Natural killer cell treated with Interleukin-12 subunit alpha and Interleukin-12 subunit beta and Interleukin-15 and Interleukin-18, amount 100 ng/mL, for 72 hours (primary cell): Measurements from ENCODE around the gene PFDN5. TPM values are rescaled to one million over a fixed set of nuclear protein-coding genes. Genes with fewer than 3 reads are reported as not detected.

Source experiments
- ATAC-seq, 2 donors: fragments of 150-1000 bp; cut with Tn5 transposase in 1 of 2; sonication (Bioruptor Pico), chemical (Tn5 transposase) in 1 of 2; 2 replicates each; pipeline ENCODE4 v1.10.0; 2021
- DNase-seq: peaks from one replicate; pipeline ENCODE4 v3.0.0; 2022; ENCODE audit warnings: low spot score
- H3K27ac Mint-ChIP-seq, 2 donors: 1 replicate in 1 of 2; 2 replicates in 1 of 2; pipeline ENCODE4 v1.8.0; 2022; ENCODE audit warnings: mixed read lengths in 2 of 2, mild to moderate bottlenecking in 1 of 2, moderate library complexity in 1 of 2
- H3K27me3 Mint-ChIP-seq, 2 donors: 1 replicate in 1 of 2; 2 replicates in 1 of 2; pipeline ENCODE4 v1.8.0; 2022; ENCODE audit warnings: mixed read lengths in 2 of 2
- H3K36me3 Mint-ChIP-seq: one replicate; pipeline ENCODE4 v1.8.0; 2022; ENCODE audit warnings: mixed read lengths
- H3K4me1 Mint-ChIP-seq, 2 donors: 1 replicate in 1 of 2; 2 replicates in 1 of 2; pipeline ENCODE4 v1.8.0; 2022; ENCODE audit warnings: low read depth in 2 of 2, mixed read lengths in 2 of 2, mild to moderate bottlenecking in 1 of 2
- H3K4me3 Mint-ChIP-seq: one replicate; pipeline ENCODE4 v1.8.0; 2022; ENCODE audit warnings: mixed read lengths
- H3K9me3 Mint-ChIP-seq: 2 replicates; pipeline ENCODE4 v1.8.0; 2022; ENCODE audit warnings: mixed read lengths
- total RNA-seq, 2 donors: library from RNA; stranded (reverse); gene quantifications; one replicate each; pipeline ENCODE4 v1.2.3, GENCODE V29; 2022

Gene PFDN5
- total RNA-seq, 2 donors from 2014 or later, result 199 to 233 TPM

- Mint-ChIP-seq H3K27ac (peak overlapping the region in 1 of 2 donors; percentile 64), H3K9me3 (no peaks in the 10 kb centered on the region)
- ATAC-seq, result no peak
Measured at GRCh38 chr12:53343969-53344368, 48.6 kb downstream of the PFDN5 start.

GRCh38 chr12:53344487-53344823 lies 49.1 kb downstream of the PFDN5 start:
- no peaks in the 10 kb centered on the region for H3K9me3 Mint-ChIP-seq
- peak overlapping the region; percentile 35 for H3K4me3 Mint-ChIP-seq
- peaks cover 3 to 8% of the 10 kb centered on the region in 2 donors for H3K27me3 Mint-ChIP-seq
- no peaks in the 10 kb centered on the region for H3K36me3 Mint-ChIP-seq
- H3K27ac Mint-ChIP-seq, result peak overlapping the region in 1 of 2 donors; percentile 64
- H3K4me1 Mint-ChIP-seq, result peaks cover 12 to 18% of the 10 kb centered on the region in 2 donors
- ATAC-seq (no peak), DNase-seq (no peak)

More at GRCh38 chr12:53343969-53344368, 48.6 kb downstream of the PFDN5 start:
- no peaks in the 10 kb centered on the region for H3K36me3 Mint-ChIP-seq
- no peak for DNase-seq
- peaks cover 3 to 8% of the 10 kb centered on the region in 2 donors for H3K27me3 Mint-ChIP-seq
- H3K4me3 Mint-ChIP-seq, result peak overlapping the region; percentile 35
- peaks cover 12 to 18% of the 10 kb centered on the region in 2 donors for H3K4me1 Mint-ChIP-seq

- Mint-ChIP-seq H3K4me1 (peaks cover 12 to 18% of the 10 kb centered on the region in 2 donors), H3K4me3 (peak overlapping the region; percentile 95), H3K9me3 (no peaks in the 10 kb centered on the region), H3K27ac (peak overlapping the region; percentile 61 to 84), H3K36me3 (no peaks in the 10 kb centered on the region), H3K27me3 (peaks cover 0 to 8% of the 10 kb centered on the region in 2 donors)
- ATAC-seq, result peak; percentile 86
- DNase-seq, result peak; percentile 70
Measured at GRCh38 chr12:53344824-53345485, 49.6 kb downstream of the PFDN5 start.

- peak overlapping the region; percentile 61 to 84 for H3K27ac Mint-ChIP-seq
- DNase-seq (no peak), ATAC-seq (no peak)
- H3K36me3 Mint-ChIP-seq, result no peaks in the 10 kb centered on the region
- H3K4me1 Mint-ChIP-seq, result peaks cover 12 to 18% of the 10 kb centered on the region in 2 donors
- H3K27me3 Mint-ChIP-seq, result peaks cover 0 to 3% of the 10 kb centered on the region in 2 donors
- no peaks in the 10 kb centered on the region for H3K9me3 Mint-ChIP-seq
- peak overlapping the region; percentile 95 for H3K4me3 Mint-ChIP-seq
Measured at GRCh38 chr12:53345486-53346188, 50.3 kb downstream of the PFDN5 start.

GRCh38 chr12:53346491-53346890 lies 51.1 kb downstream of the PFDN5 start:
- ATAC-seq (no peak), DNase-seq (no peak)
- Mint-ChIP-seq H3K4me3 (no peak overlapping the region), H3K36me3 (no peaks in the 10 kb centered on the region), H3K27ac (peak overlapping the region in 1 of 2 donors; percentile 50), H3K4me1 (peaks cover 12 to 18% of the 10 kb centered on the region in 2 donors), H3K9me3 (no peaks in the 10 kb centered on the region), H3K27me3 (no peaks in the 10 kb centered on the region)

GRCh38 chr12:53347905-53348304 lies 52.6 kb downstream of the PFDN5 start:
- peaks cover 17 to 21% of the 10 kb centered on the region in 2 donors for H3K4me1 Mint-ChIP-seq
- no peak overlapping the region for H3K27ac Mint-ChIP-seq
- DNase-seq (no peak), ATAC-seq (no peak)
- no peak overlapping the region for H3K4me3 Mint-ChIP-seq
- H3K9me3 Mint-ChIP-seq, result no peaks in the 10 kb centered on the region
- H3K27me3 Mint-ChIP-seq, result no peaks in the 10 kb centered on the region
- H3K36me3 Mint-ChIP-seq, result no peaks in the 10 kb centered on the region

Other genes starting within 250 kb of the PFDN5 start
- 1 to 10 TPM; 2.4 to 2.8 TPM for gene TNS2, start 245.5 kb upstream of the PFDN5 start, total RNA-seq
- gene SPRYD3, start 216.2 kb upstream of the PFDN5 start, total RNA-seq, result 10 to 100 TPM; 56.5 to 60.3 TPM
- gene IGFBP6, start 197.9 kb upstream of the PFDN5 start, total RNA-seq, result not detected
- under 1 TPM in 1 of 2 donors, not detected in 1; 0.26 TPM for gene SOAT2, start 192.1 kb upstream of the PFDN5 start, total RNA-seq
- gene ZNF740, start 114.8 kb upstream of the PFDN5 start, total RNA-seq, result 10 to 100 TPM; 34.6 to 53.1 TPM
- gene CSAD, start 114.6 kb upstream of the PFDN5 start, total RNA-seq, result 10 to 100 TPM; 26.0 to 43.2 TPM
- 10 to 100 TPM; 53.0 to 81.0 TPM for gene ITGB7, start 88.3 kb upstream of the PFDN5 start, total RNA-seq
- gene RARG, start 63.3 kb upstream of the PFDN5 start, total RNA-seq, result 10 to 100 TPM in 1 of 2 donors, 1 to 10 TPM in 1; 5.8 to 13.3 TPM
- gene ESPL1, start 27.2 kb upstream of the PFDN5 start, total RNA-seq, result 100 to 1,000 TPM in 1 of 2 donors, 10 to 100 TPM in 1; 35.2 to 127 TPM
- 10 to 100 TPM; 55.8 to 72.9 TPM for gene MYG1, start 4.2 kb downstream of the PFDN5 start, total RNA-seq
- 10 to 100 TPM; 56.7 to 96.2 TPM for gene AAAS, start 26.1 kb downstream of the PFDN5 start, total RNA-seq
- not detected for gene SP7, start 40.8 kb downstream of the PFDN5 start, total RNA-seq
- gene SP1, start 84.6 kb downstream of the PFDN5 start, total RNA-seq, result 10 to 100 TPM; 56.8 to 68.1 TPM
- not detected for gene AMHR2, start 128.3 kb downstream of the PFDN5 start, total RNA-seq
- gene PRR13, start 146.2 kb downstream of the PFDN5 start, total RNA-seq, result 100 to 1,000 TPM; 206 to 353 TPM
- gene PCBP2, start 156.6 kb downstream of the PFDN5 start, total RNA-seq, result 100 to 1,000 TPM; 641 to 747 TPM
- 10 to 100 TPM; 13.1 to 13.3 TPM for gene MAP3K12, start 203.9 kb downstream of the PFDN5 start, total RNA-seq
- 10 to 100 TPM; 33.8 to 56.7 TPM for gene TARBP2, start 205.7 kb downstream of the PFDN5 start, total RNA-seq
- gene NPFF, start 211.9 kb downstream of the PFDN5 start, total RNA-seq, result 1 to 10 TPM in 1 of 2 donors, not detected in 1; 1.9 TPM